Endothelial cell of umbilical vein (primary cell): ENCODE data around the gene SCYGR1.

ENCODE experiments used
- CTCF ChIP-seq, 2 donors: IDR thresholded peaks; 1 replicate in 1 of 2; 2 replicates in 1 of 2; pipeline ENCODE4 v1.5.1; 2011; ENCODE audit warnings: low read length in 2 of 2, mild to moderate bottlenecking in 2 of 2, moderate library complexity in 2 of 2, control low read depth in 1 of 2, inconsistent platforms in 1 of 2, low read depth in 1 of 2; ENCODE audit not compliant: insufficient read depth in 1 of 2; ENCODE audit errors: extremely low read depth in 1 of 2
- EZH2 ChIP-seq: IDR thresholded peaks from 2 replicates; pipeline ENCODE4 v1.6.1; 2012; ENCODE audit warnings: borderline replicate concordance, low read depth, mild to moderate bottlenecking, moderate library complexity, low read length, inconsistent platforms; ENCODE audit not compliant: severe bottlenecking
- FOS ChIP-seq: IDR thresholded peaks from 2 replicates; pipeline ENCODE4 v1.6.1; 2011; ENCODE audit warnings: mild to moderate bottlenecking, low read length, moderate library complexity, borderline replicate concordance; ENCODE audit not compliant: insufficient read depth
- JUN ChIP-seq: IDR thresholded peaks from 2 replicates; pipeline ENCODE4 v1.6.1; 2011; ENCODE audit warnings: borderline replicate concordance, low read depth; ENCODE audit not compliant: insufficient read length, insufficient read depth
- MAX ChIP-seq: IDR thresholded peaks from 2 replicates; pipeline ENCODE4 v1.6.1; 2011; ENCODE audit not compliant: insufficient read depth, insufficient read length
- MYC ChIP-seq: IDR thresholded peaks from one replicate; pipeline ENCODE4 v1.6.1; 2011; ENCODE audit warnings: mild to moderate bottlenecking, low read depth, low read length
- POLR2A ChIP-seq: IDR thresholded peaks from 2 replicates; pipeline ENCODE4 v1.6.1; 2012; ENCODE audit warnings: low read depth, mild to moderate bottlenecking, control low read depth, low read length
- POLR2AphosphoS5 ChIP-seq: IDR thresholded peaks from 2 replicates; pipeline ENCODE4 v1.6.1; 2012; ENCODE audit warnings: low read depth, mild to moderate bottlenecking, control low read depth, low read length, moderate library complexity; ENCODE audit not compliant: insufficient read depth

GRCh38 chr2:227366769-227367426 lies 20.9 kb downstream of the SCYGR1 start:
- TF ChIP-seq POLR2AphosphoS5 (no peak), EZH2 (no peak), CTCF (IDR thresholded peaks at IDR 0.05; ENCODE audit: extremely low read depth in 1 of 2, insufficient read depth in 1 of 2, low read depth in 1 of 2, low read length in 2 of 2) (no peak), JUN (no peak), MAX (no peak), POLR2A (no peak), MYC (no peak), FOS (no peak)
